NCI-H1694 (cell line): ENCODE data around the gene GTPBP3.

Source experiments
- DNase-seq: peaks from one replicate; lab custom pipeline; 2025; lab: John Stamatoyannopoulos, UW

Gene GTPBP3

DNA sequence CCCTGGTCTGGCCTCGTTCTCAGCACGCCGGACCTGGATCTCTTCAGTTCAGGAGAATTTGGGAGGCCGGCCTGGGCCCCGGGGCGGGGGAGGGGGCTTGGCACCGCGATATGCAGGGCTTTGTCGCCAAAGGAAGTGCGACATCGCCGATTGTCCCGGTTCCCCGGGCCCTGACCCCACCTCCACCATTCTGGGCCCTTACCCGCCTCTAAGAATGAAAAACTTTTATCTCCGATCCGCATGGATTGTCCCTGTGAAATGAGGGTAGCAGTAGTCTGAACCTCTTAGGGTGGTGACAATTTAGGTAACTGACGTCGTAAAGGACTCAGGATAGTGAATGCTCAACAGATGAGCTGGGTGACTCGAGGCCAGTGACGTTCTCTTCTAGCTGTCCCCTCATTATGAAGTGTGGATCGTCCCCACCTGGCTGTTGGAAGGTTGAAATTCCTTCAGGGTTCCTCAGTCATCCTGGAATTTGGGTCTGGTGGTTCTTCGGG, 27.3 kb upstream of the GTPBP3 start:
- no peak for DNase-seq

GRCh38 chr19:17311455-17312188, 25.7 kb upstream of the GTPBP3 start:
- DNase-seq: no peak

- no peak for DNase-seq
Measured at GRCh38 chr19:17312189-17313113, 24.9 kb upstream of the GTPBP3 start.

DNA sequence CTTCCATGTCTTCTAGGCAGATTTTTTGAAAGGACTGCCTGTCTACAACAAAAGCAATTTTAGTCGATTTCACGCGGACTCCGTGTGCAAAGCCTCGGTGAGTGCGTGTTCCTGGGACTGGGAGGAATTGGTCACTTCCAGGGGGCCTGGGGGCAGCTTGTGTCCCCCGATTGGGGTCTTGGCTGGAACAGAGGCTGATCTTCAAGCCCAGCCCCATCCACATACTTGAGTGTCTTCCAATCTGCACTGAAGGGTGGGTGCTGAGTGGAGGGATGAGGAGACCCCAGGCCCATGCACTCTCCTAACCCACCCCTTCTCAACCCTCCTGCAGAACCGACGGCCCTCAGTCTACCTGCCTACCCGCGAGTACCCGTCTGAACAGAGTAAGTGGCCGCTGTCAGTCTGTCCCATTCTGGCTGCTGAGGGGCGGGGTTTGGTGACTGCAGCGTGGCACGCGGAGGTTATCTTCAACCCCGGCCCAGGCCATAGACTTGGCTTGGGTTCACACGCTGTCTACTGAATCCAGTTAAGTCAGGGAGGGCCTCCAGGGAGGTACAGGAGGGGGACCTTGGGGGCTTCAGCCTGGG, 23.3 kb upstream of the GTPBP3 start:
- DNase-seq: no peak

- no peak for DNase-seq
Measured at GRCh38 chr19:17318966-17319365, 18.4 kb upstream of the GTPBP3 start.

DNA sequence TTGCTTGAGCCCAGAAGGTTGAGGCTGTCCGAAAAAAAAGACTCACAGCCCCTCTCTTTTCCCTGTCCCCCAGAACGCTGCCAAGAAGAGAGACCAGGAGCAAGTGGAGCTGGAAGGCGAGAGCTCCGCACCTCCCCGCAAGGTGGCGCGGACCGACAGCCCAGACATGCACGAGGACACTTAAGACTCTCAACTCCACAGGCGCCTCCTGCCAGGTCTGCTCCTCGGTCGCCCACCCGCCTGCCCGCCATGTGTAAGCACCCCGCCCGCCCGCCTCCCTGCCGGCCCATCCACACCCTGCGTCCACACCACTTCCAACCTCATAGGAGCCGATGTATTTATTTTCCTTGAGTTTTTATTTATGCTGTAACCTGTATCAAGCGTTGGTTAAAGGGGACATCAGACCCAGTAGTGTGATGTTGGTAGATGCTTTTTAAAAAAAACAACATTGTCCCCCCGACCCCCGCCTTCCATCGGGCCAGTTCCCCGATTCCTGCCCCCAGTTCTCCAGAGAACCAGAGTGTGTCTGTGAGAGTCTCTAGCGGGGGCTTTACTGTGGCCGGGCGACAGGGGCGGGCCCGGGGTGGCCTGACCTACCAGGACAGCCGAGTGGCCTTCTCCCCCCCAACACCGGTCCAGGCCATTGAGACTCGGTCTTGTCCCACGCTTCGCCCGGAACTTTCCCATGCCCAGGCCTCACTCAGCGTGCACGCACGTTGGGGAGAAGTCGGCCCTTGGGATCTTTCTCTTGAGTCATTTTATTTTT, 17.7 kb upstream of the GTPBP3 start:
- no peak for DNase-seq

GRCh38 chr19:17320435-17320834, 16.9 kb upstream of the GTPBP3 start:
- no peak for DNase-seq

- no peak for DNase-seq
Measured at GRCh38 chr19:17321655-17322489, 15.5 kb upstream of the GTPBP3 start.

- DNase-seq: no peak
Measured at GRCh38 chr19:17322854-17323253, 14.5 kb upstream of the GTPBP3 start.

DNA sequence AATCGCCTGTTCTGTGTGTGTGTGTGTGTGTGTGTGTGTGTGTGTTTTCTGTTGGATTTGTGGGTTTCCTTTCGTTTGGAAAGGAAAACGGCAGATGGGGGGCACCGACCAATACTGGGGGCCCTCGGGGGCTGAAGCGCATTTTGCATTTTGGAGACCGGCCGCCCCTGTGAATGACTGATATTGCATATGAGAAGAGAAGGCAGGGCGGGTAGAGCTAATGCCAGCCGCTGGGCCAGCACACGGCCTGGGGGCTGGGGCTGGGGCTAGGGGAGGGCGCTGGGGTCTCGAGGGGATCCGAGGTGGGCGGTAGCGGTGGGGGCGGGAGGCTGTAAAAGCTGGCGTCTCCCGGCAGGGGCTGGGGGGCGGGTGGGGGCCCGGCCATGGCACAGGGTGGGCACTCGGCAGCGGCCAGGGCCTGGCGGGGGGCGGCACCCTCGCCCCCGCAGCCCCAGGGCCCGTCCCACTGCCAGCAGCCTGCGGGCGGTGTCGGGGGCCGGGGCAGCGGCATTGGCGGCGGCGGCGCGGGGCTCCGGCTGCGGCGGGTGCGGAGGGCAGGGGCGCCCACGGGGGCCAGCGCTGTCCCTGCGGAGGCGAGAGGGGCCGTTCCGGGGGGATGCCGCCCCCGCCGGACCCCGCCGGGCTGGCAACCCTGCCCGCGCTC, 13.9 kb upstream of the GTPBP3 start:
- no peak for DNase-seq

- no peak for DNase-seq
Measured at GRCh38 chr19:17323964-17324332, 13.4 kb upstream of the GTPBP3 start.

- DNase-seq: no peak
Measured at GRCh38 chr19:17324357-17325114, 12.8 kb upstream of the GTPBP3 start.

DNA sequence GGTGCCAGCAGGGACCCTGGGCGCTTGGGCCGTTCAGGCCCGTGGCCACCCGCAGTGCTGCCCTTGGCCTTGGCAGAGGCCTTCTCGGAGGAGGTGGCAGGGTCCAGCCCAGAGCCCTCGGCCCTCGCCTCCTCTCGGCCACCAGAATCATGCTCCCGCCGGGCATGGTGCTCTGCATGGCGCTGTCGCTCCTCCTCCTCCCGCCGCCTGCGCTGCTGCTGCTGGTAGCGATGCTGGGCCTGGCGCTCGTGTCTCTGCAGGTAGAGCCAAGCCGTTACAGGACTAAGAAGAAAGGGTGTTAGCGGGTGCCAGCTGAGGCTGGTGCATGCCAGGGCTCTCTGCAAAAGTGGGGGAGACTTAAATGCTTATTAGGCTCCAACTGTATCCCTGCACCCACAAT, 12.2 kb upstream of the GTPBP3 start:
- no peak for DNase-seq

DNA sequence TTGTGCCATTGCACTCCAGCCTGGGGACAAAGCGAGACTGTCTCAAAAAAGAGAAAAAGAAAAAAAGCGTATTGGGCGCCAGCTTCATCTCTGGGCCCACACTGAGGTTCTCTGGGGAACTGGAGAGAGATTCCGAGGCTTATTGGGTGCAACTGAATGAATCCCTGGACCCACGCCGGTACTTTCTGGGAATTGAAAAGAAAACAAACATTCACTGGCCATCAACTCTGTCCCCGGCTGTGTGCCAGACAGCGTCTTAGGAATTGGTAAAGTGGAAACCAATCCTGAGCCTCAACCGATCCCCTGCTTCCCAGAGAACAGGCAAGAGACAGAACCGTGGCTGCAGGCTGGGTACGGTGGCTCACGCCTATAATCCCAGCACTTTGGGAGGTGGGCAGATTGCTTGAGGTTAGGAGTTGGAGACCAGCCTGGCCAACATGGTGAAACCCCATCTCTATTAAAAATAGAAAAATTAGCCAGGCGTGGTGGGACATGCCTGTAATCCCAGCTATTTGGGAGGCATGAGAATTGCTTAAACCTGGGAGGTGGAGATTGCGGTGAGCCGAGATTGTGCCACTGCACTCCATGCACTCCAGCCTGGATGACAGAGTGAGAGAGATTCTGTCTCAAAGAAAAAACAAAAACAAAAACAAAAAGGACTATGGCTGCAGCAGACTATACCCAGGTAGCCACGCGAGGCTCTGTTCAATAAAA, 11.3 kb upstream of the GTPBP3 start:
- no peak for DNase-seq

GRCh38 chr19:17326595-17326966, 10.8 kb upstream of the GTPBP3 start:
- DNase-seq: no peak

DNA sequence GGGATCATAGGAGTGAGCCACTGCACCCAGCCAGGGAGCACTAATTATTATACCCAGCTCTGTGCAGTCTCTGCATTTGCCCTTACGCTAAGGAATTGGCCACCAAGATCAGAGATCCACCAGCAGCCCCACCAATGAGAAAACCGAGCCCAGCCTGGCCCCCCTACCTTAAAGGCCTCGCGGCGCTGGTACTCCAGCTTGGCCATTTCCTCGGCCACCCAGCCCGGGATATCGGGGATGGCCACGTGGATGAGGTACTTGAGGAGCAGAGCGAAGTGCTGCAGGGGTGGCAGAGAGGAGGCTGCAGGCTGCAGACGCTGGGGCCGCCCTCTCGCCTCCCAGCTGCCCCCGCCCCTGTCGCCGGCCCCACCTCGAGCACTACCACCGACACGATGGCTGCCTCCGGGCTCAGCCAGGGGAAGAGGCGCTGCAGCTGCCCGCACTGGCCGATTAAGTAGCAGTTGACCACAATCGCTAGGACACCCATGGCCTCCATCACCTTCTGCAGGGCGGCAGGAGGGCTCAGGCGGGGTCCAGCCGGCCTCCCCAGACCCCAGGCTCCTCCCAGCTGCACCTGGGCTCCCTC, 10.2 kb upstream of the GTPBP3 start:
- DNase-seq: no peak

DNA sequence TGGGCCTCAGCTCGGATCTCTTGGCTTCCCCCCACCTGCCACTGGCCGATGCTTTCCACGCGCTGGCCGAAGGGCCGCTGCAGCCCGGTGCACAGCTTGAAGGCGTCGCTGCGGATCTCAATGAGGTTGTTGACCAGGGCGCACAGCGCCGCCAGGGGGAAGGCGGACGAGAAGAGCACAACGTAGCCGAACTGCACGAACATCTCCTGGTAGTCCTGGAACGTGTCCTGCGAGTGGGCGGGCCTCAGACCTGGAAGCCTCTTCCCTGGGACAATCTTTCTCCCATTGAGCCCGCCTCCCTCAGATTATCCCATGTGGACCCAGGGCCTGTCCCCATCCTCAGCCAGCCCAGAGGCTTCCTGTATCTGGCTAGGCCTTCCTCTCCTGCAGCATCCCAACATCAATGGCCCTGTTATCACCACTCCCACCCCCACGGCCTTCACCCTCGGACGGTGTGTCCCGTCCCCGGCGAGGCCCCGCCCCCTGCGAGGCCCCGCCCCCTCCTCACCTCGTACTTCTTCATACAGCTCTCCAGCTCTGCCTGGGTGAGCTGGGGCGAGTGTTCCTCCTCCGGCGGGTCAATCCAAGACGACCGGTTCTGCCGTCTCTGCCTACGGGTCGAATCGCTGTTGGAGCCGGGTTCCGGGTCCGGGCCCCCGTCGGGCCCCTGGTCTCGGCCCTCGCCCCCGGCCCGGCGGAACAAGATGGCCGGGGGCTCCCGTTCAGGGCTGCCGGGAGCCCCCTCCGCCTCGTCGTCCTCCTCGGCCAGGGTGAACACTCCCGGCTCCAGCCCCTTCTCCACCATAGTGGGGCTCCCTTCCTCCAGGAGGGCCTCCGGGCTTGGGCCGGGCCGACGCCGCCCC, 9.5 kb upstream of the GTPBP3 start:
- no peak for DNase-seq
